ENCODE measurements around the gene GABRD. TPM values are rescaled to one million over a fixed set of nuclear protein-coding genes. Genes with fewer than 3 reads are reported as not detected.

GABRD gene
- total RNA-seq, 1 experiment from 2014 or later: 15.6 TPM

- ChIA-PET POLR2A (no interaction called here), CTCF (no interaction called here), RAD21 (ENCODE audit: low non-redundant PET in 1 of 2, low total read pairs in 2 of 2, uncharacterized antibody in 2 of 2, unreplicated experiment in 2 of 2) (no interaction called here)
- Histone ChIP-seq H3K4me2 (ENCODE audit: low read length) (no peak overlapping the region), H3K36me3 (ENCODE audit: control insufficient read depth in 1 of 2, insufficient read depth in 2 of 2, low read length in 2 of 2) (no peaks in the 10 kb centered on the region), H3K27ac (ENCODE audit: low read depth, low read length) (no peak overlapping the region), H3K27me3 (ENCODE audit: insufficient read depth, low read length) (no peaks in the 10 kb centered on the region), H3K4me1 (ENCODE audit: control insufficient read depth in 1 of 2, insufficient read depth in 2 of 2, low read length in 2 of 2) (no peaks in the 10 kb centered on the region), H3K9ac (ENCODE audit: low read length) (no peak overlapping the region), H3K4me3 (replicated peaks in 1 of 2; ENCODE audit: low read depth in 1 of 2, low read length in 2 of 2) (no peak overlapping the region), H4K20me1 (ENCODE audit: insufficient read depth) (no peaks in the 10 kb centered on the region), H3K9me2 (ENCODE audit: insufficient read depth) (no peaks in the 10 kb centered on the region), H3K9me3 (ENCODE audit: control insufficient read depth in 1 of 2, insufficient read depth in 1 of 2, low read depth in 1 of 2, low read length in 2 of 2) (no peaks in the 10 kb centered on the region), H3K79me2 (ENCODE audit: insufficient read depth, low read length) (no peaks in the 10 kb centered on the region), H2AFZ (ENCODE audit: low read depth, low read length, poor library complexity, severe bottlenecking) (no peak overlapping the region)
- intact Hi-C loops (cut with micrococcal nuclease): no loop called here
- BruUV-seq (replicated peaks): no TSS peak
- DNase-seq (ENCODE audit: low read depth, low spot score) (no peak), ATAC-seq (no peak)
- TF ChIP-seq RAD21 (IDR thresholded peaks at IDR 0.05; ENCODE audit: low read depth) (no peak), SP1 (IDR thresholded peaks at IDR 0.05; ENCODE audit: low read depth) (no peak), YY1 (IDR thresholded peaks at IDR 0.05; ENCODE audit: extremely low read depth, insufficient replicate concordance, low read depth, low read length) (no peak), EZH2 (IDR thresholded peaks at IDR 0.05) (no peak), EGR1 (IDR thresholded peaks at IDR 0.05; ENCODE audit: low read depth) (no peak), POLR2AphosphoS5 (IDR thresholded peaks at IDR 0.05; ENCODE audit: low read depth, low read length) (no peak), FOSL1 (IDR thresholded peaks at IDR 0.05; ENCODE audit: low read depth) (no peak), ZFX (IDR thresholded peaks at IDR 0.05) (no peak), ATF3 (IDR thresholded peaks at IDR 0.05) (no peak), TCF7L2 (IDR thresholded peaks at IDR 0.05; ENCODE audit: borderline replicate concordance, extremely low read depth, insufficient read depth, insufficient read length) (no peak), CBX3 (IDR thresholded peaks at IDR 0.05; ENCODE audit: low read depth) (no peak), POLR2A (IDR thresholded peaks at IDR 0.05; ENCODE audit: borderline replicate concordance, extremely low read depth, insufficient read depth, insufficient read length) (no peak), EZH2phosphoT487 (IDR thresholded peaks at IDR 0.05; ENCODE audit: borderline replicate concordance) (no peak), ZNF274 (IDR thresholded peaks at IDR 0.05; ENCODE audit: low read depth, low read length) (no peak), SIN3A (IDR thresholded peaks at IDR 0.05; ENCODE audit: low read depth) (no peak), CEBPB (IDR thresholded peaks at IDR 0.05; ENCODE audit: low read depth) (no peak)
- TF ChIP-seq, protein P1, sequence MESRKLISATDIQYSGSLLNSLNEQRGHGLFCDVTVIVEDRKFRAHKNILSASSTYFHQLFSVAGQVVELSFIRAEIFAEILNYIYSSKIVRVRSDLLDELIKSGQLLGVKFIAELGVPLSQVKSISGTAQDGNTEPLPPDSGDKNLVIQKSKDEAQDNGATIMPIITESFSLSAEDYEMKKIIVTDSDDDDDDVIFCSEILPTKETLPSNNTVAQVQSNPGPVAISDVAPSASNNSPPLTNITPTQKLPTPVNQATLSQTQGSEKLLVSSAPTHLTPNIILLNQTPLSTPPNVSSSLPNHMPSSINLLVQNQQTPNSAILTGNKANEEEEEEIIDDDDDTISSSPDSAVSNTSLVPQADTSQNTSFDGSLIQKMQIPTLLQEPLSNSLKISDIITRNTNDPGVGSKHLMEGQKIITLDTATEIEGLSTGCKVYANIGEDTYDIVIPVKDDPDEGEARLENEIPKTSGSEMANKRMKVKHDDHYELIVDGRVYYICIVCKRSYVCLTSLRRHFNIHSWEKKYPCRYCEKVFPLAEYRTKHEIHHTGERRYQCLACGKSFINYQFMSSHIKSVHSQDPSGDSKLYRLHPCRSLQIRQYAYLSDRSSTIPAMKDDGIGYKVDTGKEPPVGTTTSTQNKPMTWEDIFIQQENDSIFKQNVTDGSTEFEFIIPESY (IDR thresholded peaks at IDR 0.05; ENCODE audit: extremely low read depth, insufficient replicate concordance, low read length): no peak
- TF ChIP-seq, protein P2, sequence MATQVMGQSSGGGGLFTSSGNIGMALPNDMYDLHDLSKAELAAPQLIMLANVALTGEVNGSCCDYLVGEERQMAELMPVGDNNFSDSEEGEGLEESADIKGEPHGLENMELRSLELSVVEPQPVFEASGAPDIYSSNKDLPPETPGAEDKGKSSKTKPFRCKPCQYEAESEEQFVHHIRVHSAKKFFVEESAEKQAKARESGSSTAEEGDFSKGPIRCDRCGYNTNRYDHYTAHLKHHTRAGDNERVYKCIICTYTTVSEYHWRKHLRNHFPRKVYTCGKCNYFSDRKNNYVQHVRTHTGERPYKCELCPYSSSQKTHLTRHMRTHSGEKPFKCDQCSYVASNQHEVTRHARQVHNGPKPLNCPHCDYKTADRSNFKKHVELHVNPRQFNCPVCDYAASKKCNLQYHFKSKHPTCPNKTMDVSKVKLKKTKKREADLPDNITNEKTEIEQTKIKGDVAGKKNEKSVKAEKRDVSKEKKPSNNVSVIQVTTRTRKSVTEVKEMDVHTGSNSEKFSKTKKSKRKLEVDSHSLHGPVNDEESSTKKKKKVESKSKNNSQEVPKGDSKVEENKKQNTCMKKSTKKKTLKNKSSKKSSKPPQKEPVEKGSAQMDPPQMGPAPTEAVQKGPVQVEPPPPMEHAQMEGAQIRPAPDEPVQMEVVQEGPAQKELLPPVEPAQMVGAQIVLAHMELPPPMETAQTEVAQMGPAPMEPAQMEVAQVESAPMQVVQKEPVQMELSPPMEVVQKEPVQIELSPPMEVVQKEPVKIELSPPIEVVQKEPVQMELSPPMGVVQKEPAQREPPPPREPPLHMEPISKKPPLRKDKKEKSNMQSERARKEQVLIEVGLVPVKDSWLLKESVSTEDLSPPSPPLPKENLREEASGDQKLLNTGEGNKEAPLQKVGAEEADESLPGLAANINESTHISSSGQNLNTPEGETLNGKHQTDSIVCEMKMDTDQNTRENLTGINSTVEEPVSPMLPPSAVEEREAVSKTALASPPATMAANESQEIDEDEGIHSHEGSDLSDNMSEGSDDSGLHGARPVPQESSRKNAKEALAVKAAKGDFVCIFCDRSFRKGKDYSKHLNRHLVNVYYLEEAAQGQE (IDR thresholded peaks at IDR 0.05; ENCODE audit: low read depth): no peak
- TF ChIP-seq, protein P3, sequence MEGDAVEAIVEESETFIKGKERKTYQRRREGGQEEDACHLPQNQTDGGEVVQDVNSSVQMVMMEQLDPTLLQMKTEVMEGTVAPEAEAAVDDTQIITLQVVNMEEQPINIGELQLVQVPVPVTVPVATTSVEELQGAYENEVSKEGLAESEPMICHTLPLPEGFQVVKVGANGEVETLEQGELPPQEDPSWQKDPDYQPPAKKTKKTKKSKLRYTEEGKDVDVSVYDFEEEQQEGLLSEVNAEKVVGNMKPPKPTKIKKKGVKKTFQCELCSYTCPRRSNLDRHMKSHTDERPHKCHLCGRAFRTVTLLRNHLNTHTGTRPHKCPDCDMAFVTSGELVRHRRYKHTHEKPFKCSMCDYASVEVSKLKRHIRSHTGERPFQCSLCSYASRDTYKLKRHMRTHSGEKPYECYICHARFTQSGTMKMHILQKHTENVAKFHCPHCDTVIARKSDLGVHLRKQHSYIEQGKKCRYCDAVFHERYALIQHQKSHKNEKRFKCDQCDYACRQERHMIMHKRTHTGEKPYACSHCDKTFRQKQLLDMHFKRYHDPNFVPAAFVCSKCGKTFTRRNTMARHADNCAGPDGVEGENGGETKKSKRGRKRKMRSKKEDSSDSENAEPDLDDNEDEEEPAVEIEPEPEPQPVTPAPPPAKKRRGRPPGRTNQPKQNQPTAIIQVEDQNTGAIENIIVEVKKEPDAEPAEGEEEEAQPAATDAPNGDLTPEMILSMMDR (IDR thresholded peaks at IDR 0.05 in 2 of 3, conservative IDR thresholded peaks at IDR 0.05 in 1 of 3; ENCODE audit: borderline replicate concordance in 1 of 3, insufficient read depth in 1 of 3, low read depth in 2 of 3, low read length in 2 of 3): no peak
Measured at GRCh38 chr1:1987142-1987510, 32.0 kb upstream of the GABRD start.
